ENCODE results near the gene DIP2A. TPM values are rescaled to one million over a fixed set of nuclear protein-coding genes. Genes with fewer than 3 reads are reported as not detected.

Gene DIP2A
- total RNA-seq = 27.9 to 37.0 TPM (median 30.3 TPM) in 3 replicates
- long read RNA-seq, full-length matches to known transcripts = 11 of 24 reads
- long read RNA-seq, partial matches to known transcripts = 8 of 24 reads
- long read RNA-seq, other reads (novel, unspliced or antisense) = 5 of 24 reads

- H3K36me3 Mint-ChIP-seq (ENCODE audit: low read depth) = no peaks in the 10 kb centered on the region
- H3K27ac Mint-ChIP-seq (ENCODE audit: unreplicated experiment) = peak within 1 kb of the TSS; percentile 91
- peak within 1 kb of the TSS; percentile 88 for H3K4me3 Mint-ChIP-seq (ENCODE audit: unreplicated experiment)
- DNase-seq (ENCODE audit: low spot score) = peak; percentile 99
- no peaks in the 10 kb centered on the region for H3K9me3 Mint-ChIP-seq (ENCODE audit: low read depth)
- TF ChIP-seq CTCF (IDR thresholded peaks at IDR 0.05) = no peak
- H3K27me3 Mint-ChIP-seq (ENCODE audit: low read depth) = no peaks in the 10 kb centered on the region
- peaks cover 54% of the 10 kb centered on the region for H3K4me1 Mint-ChIP-seq (ENCODE audit: low read depth)
Measured at GRCh38 chr21:46458315-46459023, at the start of gene DIP2A. DIP2A (plus strand) TSS chr21:46458891; CDS start chr21:46459132, 241 bp downstream.

- no peak overlapping the region for H3K4me3 Mint-ChIP-seq (ENCODE audit: unreplicated experiment)
- no peak for TF ChIP-seq CTCF (IDR thresholded peaks at IDR 0.05)
- H3K36me3 Mint-ChIP-seq (ENCODE audit: low read depth) = peaks cover 13% of the 10 kb centered on the region
- H3K27me3 Mint-ChIP-seq (ENCODE audit: low read depth) = no peaks in the 10 kb centered on the region
- no peaks in the 10 kb centered on the region for H3K9me3 Mint-ChIP-seq (ENCODE audit: low read depth)
- peak; percentile 44 for DNase-seq (ENCODE audit: low spot score)
- no peak overlapping the region for H3K27ac Mint-ChIP-seq (ENCODE audit: unreplicated experiment)
- no peaks in the 10 kb centered on the region for H3K4me1 Mint-ChIP-seq (ENCODE audit: low read depth)
Measured at GRCh38 chr21:46409641-46410406, 48.9 kb upstream of the DIP2A start.

- TF ChIP-seq CTCF (IDR thresholded peaks at IDR 0.05) = no peak
- DNase-seq (ENCODE audit: low spot score) = peak; percentile 29
- Mint-ChIP-seq H3K27ac (ENCODE audit: unreplicated experiment) (no peak overlapping the region), H3K9me3 (ENCODE audit: low read depth) (no peaks in the 10 kb centered on the region), H3K4me3 (ENCODE audit: unreplicated experiment) (no peak overlapping the region), H3K27me3 (ENCODE audit: low read depth) (no peaks in the 10 kb centered on the region), H3K4me1 (ENCODE audit: low read depth) (no peaks in the 10 kb centered on the region), H3K36me3 (ENCODE audit: low read depth) (peaks cover 13% of the 10 kb centered on the region)
Measured at GRCh38 chr21:46410516-46410915, 48.2 kb upstream of the DIP2A start.

- H3K27me3 Mint-ChIP-seq (ENCODE audit: low read depth) = no peaks in the 10 kb centered on the region
- H3K9me3 Mint-ChIP-seq (ENCODE audit: low read depth) = no peaks in the 10 kb centered on the region
- H3K4me3 Mint-ChIP-seq (ENCODE audit: unreplicated experiment) = no peak overlapping the region
- H3K27ac Mint-ChIP-seq (ENCODE audit: unreplicated experiment) = no peak overlapping the region
- H3K36me3 Mint-ChIP-seq (ENCODE audit: low read depth) = peaks cover 16% of the 10 kb centered on the region
- no peaks in the 10 kb centered on the region for H3K4me1 Mint-ChIP-seq (ENCODE audit: low read depth)
- DNase-seq (ENCODE audit: low spot score) = peak; percentile 80
- TF ChIP-seq CTCF (IDR thresholded peaks at IDR 0.05) = no peak
Measured at GRCh38 chr21:46411236-46411635, 47.5 kb upstream of the DIP2A start.

GRCh38 chr21:46411691-46412090, 47.0 kb upstream of the DIP2A start:
- no peak overlapping the region for H3K27ac Mint-ChIP-seq (ENCODE audit: unreplicated experiment)
- H3K9me3 Mint-ChIP-seq (ENCODE audit: low read depth) = no peaks in the 10 kb centered on the region
- H3K27me3 Mint-ChIP-seq (ENCODE audit: low read depth) = no peaks in the 10 kb centered on the region
- TF ChIP-seq CTCF (IDR thresholded peaks at IDR 0.05) = no peak
- DNase-seq (ENCODE audit: low spot score) = peak; percentile 71
- H3K36me3 Mint-ChIP-seq (ENCODE audit: low read depth) = peaks cover 16% of the 10 kb centered on the region
- H3K4me1 Mint-ChIP-seq (ENCODE audit: low read depth) = no peaks in the 10 kb centered on the region
- H3K4me3 Mint-ChIP-seq (ENCODE audit: unreplicated experiment) = no peak overlapping the region

Data from chondrocyte (in vitro differentiated cells).